WI38 (cell line): ENCODE data around the gene GCH1.

Experiments
- H3K4me3 ChIP-seq: 2 replicates; pipeline ENCODE4 v1.5.1; 2011; ENCODE audit warnings: low read depth, mild to moderate bottlenecking, control low read depth, low read length
- TF ChIP-seq, protein P1 (sequence below): IDR thresholded peaks from 2 replicates; pipeline ENCODE4 v1.5.1; 2012; ENCODE audit warnings: low read depth, mild to moderate bottlenecking, control low read depth, low read length

The GCH1 gene

DNA sequence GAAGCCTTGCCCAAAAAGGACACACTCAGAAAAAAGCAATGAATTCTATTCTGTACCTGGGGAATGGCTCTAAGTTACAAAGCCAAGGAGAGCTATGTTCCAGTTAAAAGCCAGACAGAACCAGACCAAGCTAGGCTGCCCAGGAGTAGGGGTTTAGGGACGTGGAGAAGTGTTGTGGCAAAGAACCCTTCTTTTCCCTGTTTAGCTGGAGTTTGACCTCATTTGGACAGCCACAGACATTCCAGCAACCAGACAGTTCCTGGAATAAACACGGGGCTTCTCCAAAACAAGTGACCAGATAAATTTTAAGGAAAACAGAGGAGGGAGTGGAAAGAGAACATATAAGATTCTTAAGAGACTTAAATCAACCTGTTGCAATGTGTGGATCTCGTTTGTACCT is 62.3 kb downstream of the GCH1 start:
- TF ChIP-seq, protein P1, sequence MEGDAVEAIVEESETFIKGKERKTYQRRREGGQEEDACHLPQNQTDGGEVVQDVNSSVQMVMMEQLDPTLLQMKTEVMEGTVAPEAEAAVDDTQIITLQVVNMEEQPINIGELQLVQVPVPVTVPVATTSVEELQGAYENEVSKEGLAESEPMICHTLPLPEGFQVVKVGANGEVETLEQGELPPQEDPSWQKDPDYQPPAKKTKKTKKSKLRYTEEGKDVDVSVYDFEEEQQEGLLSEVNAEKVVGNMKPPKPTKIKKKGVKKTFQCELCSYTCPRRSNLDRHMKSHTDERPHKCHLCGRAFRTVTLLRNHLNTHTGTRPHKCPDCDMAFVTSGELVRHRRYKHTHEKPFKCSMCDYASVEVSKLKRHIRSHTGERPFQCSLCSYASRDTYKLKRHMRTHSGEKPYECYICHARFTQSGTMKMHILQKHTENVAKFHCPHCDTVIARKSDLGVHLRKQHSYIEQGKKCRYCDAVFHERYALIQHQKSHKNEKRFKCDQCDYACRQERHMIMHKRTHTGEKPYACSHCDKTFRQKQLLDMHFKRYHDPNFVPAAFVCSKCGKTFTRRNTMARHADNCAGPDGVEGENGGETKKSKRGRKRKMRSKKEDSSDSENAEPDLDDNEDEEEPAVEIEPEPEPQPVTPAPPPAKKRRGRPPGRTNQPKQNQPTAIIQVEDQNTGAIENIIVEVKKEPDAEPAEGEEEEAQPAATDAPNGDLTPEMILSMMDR: no peak
- H3K4me3 ChIP-seq: no peak overlapping the region

DNA sequence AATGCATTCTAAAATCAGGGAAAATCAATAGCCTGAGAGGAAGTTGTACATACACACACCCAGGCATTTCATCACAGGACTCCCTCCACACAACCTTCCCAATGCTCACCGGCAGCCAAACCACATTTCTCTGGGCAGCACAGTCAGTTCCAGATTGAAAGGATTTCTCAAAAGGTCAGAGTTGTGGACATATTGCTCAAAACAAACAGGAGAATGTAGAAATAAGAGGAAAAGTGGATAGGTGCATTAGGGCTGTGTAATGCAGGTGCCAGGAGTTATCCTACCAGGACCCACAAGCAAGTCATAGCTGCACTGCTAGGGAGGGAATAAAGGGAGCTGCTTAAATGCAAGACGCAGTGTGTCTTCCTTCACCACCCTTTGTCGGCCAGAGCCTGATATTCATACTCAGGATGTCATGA is 62.9 kb downstream of the GCH1 start:
- H3K4me3 ChIP-seq: no peak overlapping the region
- TF ChIP-seq, protein P1: no peak

DNA sequence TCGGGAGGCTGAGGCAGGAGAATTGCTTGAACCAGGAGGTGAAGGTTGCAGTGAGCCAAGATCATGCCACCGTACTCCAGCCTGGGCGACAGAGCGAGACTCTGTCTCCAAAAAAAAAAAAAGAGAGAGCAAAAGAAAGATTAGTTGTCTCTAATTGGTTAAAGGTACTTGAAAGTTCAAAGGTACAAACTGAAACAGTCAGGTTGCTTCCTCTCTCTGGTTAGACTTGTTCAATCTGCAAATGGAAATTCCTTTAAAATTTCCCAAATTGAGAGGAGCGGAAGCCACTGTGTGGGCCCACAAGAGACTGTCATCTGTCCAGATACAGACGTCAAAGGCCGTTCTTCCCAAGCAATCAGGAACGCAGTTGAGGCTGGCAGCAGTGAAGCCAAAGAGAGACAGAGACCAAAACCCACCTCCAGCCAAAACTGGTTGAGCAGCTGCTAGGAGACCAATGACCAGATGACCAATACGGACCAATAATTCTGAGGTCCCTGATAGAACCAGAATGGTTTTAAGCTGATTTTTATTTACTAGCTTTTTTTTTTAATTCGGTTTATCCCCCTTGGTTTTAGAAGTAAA is 63.6 kb downstream of the GCH1 start:
- H3K4me3 ChIP-seq: no peak overlapping the region
- TF ChIP-seq, protein P1: no peak

DNA sequence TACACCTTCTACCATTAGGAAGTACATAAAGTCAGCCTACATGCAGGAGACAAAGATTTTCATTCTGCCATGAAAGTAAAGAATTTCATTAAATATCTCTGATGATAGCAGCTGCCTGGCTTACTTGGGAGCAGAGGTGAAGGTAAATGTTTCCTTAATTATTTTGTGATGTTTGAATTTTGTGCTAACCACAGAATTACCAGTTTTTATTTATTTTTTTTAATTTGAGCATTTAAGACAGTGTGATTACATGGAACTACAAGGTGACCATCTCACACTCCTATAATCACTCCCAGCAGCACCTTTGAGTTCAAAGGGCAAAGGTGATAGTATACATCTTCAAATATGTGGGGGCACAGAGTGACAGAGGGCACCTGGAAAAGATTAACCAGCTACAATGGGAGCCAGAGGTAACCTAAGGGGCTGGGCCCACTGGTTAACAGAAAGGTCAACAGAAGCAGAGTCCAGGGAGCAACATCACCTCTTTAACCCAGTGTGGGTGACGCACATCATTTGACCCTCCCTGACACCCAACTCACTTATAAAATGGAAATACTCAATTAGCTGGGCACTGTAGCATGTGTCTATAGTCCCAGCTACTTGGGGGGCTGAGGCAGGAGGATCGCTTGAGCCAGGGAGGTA is 65.0 kb downstream of the GCH1 start:
- TF ChIP-seq, protein P1: no peak
- no peak overlapping the region for H3K4me3 ChIP-seq

DNA sequence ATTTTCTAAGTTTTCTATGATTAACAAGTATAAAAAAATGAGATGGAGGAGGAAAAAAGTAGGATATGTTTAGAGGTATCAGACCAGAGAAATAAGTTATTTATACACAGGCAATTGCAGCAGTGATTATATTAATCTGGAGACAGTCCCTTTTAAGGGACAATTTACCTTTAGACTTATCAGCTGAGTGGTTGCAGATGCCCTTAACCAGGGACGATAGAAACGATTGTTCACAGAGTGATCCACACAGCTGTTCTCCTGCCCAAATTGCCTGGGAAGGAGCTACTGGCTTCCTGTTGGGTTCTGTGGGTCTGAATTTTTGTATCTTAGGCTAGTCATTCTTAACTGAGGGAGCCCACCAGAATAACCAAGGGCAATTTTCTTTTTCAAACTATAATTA is 66.4 kb downstream of the GCH1 start:
- TF ChIP-seq, protein P1: no peak
- H3K4me3 ChIP-seq: no peak overlapping the region

DNA sequence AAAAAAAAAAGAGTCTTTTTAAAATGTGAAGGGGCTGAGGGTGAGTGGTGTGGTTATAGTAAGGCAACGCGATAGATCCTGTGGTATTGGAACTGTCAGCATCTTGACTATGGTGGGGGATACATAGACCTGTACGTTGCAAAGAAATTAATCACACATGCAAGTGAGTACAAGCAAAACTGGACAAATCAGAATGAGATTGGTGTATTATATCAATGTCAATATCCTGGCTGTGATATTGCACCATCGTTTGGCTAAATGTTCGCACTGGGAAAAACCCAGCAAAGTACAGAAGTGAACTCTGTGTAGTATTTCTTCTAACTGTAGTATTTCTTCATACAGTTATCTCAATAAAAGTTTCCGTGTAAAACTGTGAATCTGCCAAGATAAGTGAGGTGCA is 67.9 kb downstream of the GCH1 start:
- no peak overlapping the region for H3K4me3 ChIP-seq
- TF ChIP-seq, protein P1: no peak

DNA sequence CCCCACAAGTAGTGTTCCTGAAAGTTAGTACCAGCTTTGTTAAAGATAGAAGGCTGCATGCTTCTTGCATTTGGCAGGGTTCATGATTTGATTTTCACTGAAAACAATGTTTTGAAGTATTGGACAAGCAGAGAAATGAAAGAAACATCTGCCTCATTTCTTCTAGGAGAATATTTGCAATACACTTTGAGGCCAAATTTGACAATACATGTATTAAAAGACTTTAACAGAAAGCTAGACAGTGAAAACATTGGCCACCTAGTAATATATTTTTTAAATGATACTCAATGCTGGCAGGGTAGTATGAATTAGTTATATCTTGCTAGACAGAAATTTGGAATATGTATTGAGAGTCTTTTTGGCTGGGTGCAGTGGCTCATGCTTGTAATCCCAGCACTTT is 68.5 kb downstream of the GCH1 start:
- TF ChIP-seq, protein P1: no peak
- H3K4me3 ChIP-seq: no peak overlapping the region
